SKM-1 treated with dmso at 0.1 percent for 144 hours (cell line): Measurements from ENCODE around the gene C17orf75.
"Not testable (repeated sequence)": the region's sequence is repeated elsewhere in the genome, so short reads cannot be mapped to it uniquely, and the experiment has no call there.

Experiments used
- DNase-seq: peaks from one replicate; lab custom pipeline; 2025; ENCODE audit not compliant: unreplicated experiment; lab: John Stamatoyannopoulos, UW

Gene C17orf75

DNA sequence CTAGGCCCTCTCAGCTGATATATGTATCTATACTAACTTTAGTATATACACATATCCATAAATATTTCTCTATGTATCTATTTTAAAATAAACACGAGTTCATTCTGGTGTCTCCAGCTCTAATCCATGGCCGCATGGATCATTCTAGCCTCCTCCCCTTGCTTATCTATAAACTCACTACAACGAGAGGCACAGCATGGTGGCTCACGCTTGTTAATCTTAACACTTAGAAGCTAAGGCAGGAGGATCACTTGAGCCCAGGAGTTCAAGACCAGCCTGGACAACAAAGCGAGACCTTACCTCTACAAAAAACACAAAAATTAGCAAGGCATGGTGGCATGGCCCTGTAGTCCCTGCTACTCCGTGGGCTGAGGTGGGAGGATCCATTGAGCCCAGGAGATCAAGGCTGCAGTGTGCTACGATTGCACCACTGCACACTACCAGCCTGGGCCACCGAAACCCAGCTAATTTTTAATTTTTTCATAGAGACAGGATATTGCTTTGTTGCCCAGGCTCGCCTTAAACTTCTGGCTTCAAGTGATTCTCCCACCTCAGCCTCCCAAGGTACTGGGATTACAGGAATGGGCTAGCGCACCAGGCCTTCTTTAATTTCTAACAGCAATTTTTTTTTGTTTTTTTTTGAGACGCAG is 4.1 kb upstream of the C17orf75 start:
- DNase-seq: no peak

GRCh38 chr17:32342603-32343325 is 791 bp upstream of the C17orf75 start:
- DNase-seq: no peak

GRCh38 chr17:32341141-32341856 is 674 bp downstream of the C17orf75 start:
- no peak for DNase-seq

- DNase-seq: no peak
Observed at GRCh38 chr17:32335687-32336086, 6.3 kb downstream of the C17orf75 start.

GRCh38 chr17:32335046-32335445 is 6.9 kb downstream of the C17orf75 start:
- no peak for DNase-seq

GRCh38 chr17:32333187-32333586 is 8.8 kb downstream of the C17orf75 start:
- DNase-seq: no peak

GRCh38 chr17:32331243-32332040 is 10.5 kb downstream of the C17orf75 start:
- DNase-seq: peak; percentile 32

DNA sequence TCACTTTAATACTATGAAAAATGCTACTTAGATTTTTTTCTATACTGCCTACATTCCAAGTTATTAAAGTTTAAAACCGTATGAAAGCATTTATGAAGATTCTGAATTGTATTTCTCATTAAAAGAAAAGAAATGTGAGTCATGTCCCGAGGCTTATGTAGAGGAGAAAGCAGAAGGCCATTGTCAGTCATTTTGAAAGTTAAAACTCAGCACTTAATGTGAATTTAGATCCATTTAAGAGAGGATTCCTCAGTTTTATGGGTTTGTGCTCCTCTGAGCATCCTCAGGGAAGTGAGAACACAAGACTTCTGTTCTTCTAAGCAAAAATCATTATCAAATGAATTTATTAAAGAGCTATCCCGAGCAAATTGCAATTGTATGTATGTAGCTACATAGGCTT is 11.8 kb downstream of the C17orf75 start:
- no peak for DNase-seq

DNA sequence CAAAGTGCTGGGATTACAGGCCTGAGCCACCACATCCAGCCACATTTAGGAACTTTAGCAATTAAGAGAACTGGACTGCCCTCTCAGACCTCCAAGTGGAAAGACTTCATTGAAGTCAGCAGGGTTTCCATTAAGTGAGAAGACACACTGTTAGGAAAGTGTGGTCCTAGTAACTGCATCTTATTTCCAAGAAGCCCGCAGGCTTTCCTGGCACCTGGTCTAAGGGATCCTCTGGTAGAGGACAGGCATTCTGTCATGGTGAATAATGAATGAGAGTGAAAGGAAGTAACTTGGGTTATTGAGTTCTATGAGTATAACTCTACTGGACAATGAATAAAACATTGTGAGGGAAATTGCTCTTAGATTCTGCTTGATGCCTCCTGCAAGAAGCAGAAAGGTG is 14.1 kb downstream of the C17orf75 start:
- no peak for DNase-seq

DNA sequence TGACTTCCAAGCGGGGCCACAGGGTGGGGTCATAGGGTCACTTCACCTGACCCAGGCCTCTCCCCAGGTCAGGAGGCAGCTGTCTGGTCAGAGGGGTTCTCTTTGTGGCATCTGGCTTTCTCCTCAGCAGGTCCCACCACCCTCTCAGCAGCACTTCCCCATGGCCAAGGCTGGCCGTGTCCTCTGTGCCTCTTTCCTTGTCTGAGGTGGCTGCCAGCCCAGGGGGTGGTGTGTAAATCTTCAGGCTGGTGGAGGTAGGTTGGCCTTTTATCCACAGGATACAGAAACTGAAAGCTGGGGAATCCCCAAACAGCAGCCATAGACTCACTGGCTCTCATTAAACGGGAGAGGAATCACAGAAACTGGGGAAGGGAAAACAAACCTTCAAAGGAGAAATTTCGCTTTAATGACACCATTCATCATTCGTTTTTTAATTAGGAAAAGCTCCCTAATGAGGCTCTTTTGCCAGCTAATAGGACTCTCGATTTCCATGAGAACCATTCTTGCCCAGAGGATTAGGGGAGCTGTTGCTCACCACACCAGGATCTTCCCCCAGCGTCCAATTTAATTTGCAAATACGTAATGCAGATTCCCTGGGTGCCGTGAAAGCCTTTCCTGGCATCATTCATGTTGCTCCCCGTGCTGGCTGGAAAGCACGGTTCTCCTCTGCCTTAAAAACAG is 18.0 kb downstream of the C17orf75 start:
- no peak for DNase-seq

- no peak for DNase-seq
Observed at GRCh38 chr17:32323046-32323445, 18.9 kb downstream of the C17orf75 start.

DNA sequence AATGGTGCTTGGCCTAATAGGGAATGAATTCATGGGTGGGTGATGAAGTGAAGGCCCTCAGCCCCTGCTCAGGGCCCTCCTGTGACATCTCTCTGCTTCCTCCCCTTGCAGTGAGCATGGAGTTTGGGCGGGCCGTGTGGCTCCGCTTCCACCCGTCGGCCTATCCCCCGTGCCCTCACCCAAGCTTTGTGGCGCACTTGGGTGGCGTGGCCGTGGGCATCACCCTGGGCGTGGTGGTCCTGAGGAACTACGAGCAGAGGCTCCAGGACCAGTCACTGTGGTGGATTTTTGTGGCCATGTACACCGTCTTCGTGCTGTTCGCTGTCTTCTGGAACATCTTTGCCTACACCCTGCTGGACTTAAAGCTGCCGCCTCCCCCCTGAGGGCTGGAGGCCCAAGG is 21.1 kb downstream of the C17orf75 start:
- DNase-seq: no peak

DNA sequence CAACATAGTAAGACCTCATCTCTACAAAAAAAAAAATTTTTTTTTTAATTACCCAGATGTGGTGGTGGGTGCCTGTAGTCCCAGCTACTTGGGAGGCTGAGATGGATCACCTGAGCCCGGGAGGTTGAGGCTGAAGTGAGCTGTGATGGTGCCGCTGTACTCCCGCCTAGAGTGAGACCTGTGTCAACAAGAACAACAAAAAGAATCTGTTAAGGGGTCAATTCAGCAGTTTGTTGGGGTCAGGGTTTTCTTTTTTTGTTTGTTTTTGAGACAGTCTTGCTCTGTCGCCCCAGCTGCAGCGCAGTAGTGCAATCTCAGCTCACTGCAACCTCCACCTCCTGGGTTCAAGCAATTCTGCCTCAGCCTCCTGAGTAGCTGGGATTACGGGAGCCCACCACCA is 21.9 kb downstream of the C17orf75 start:
- DNase-seq: not testable (repeated sequence)

GRCh38 chr17:32319548-32319905 is 22.4 kb downstream of the C17orf75 start:
- DNase-seq: peak; percentile 36

DNA sequence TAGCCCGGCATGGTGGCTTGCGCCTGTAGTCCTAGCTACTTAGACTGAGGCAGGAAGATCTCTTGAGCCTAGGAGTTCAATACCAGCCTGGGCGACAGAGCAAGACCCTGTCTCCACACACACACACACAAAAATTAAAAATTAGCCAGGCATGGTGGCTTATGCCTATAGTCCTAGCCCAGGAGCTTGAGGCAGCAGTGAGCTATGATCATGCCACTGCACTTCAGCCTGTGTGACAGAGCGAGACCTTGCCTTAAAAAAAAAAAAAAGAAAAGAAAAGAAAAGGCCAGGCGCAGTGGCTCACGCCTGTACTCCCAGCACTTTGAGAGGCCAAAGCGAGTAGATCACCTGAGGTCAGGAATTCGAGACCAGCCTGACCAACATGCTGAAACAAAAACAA is 23.9 kb downstream of the C17orf75 start:
- no peak for DNase-seq

DNA sequence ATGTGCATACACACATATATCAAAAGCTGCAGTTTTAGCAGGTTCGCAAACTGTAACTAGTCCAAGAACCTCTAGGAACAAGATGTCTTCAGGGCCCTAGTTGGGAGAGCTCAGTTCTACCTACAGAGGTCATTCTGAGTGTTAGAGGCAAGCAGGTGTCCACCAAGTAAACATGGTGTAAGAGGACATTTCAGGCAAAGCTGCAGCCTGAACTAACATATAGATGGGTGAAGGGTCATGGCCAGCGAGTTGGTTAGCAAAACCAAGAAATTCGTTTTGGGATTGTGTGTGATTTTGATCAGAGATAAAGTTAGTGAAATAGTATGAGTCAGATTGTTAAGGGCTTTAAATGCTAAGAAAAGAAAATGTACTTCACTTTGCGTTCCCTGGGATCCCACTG is 24.6 kb downstream of the C17orf75 start:
- no peak for DNase-seq

GRCh38 chr17:32316653-32317052 is 25.3 kb downstream of the C17orf75 start:
- DNase-seq: not testable (repeated sequence)

GRCh38 chr17:32315171-32315570 is 26.8 kb downstream of the C17orf75 start:
- no peak for DNase-seq

DNA sequence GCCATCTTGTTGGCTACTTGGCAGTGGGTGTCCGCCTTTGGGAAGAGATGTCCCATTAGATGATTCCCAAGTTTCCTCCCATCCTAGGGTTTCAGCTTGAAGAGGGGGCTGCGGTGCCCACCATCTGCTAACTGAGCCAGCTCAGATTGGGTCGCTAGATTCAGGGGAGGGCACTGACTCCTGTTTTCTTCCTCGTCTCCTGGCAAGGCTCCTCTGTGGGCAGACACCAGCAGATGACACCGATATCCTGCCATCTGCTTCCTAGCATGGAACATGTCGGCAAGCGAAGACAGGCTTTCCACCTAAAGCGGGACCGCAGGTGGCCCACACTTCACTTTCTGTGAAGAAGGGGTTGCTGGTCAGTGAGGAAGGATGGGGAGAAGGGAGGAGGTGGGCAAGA is 27.3 kb downstream of the C17orf75 start:
- no peak for DNase-seq

DNA sequence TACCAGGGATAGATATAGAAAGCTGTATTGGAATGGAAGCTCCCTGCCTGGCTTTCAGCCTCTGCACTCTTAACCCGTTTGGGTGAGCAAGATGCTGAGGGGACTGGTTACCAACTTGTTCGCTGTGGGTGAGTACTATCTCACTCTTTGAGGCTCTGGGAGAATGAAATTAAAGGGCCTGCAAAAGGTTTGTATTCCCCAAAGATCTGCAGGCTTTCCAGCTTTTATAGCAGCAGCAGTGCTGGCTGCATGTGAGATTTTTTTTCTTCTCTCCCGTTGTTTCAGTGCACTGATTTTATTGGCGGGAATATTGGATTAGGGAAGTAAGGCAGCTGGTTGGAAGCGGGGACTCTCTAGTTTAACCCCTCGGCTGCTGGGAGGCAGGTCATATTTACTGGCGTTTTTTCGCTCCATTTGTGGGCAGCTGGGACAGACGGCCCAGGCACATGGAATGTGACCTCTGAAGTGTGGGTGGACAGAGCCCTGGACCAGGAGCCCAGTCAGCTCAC is 30.9 kb downstream of the C17orf75 start:
- no peak for DNase-seq

GRCh38 chr17:32307658-32308057 is 34.3 kb downstream of the C17orf75 start:
- no peak for DNase-seq
